ENCODE data around the gene FAT4. TPM values are rescaled to one million over a fixed set of nuclear protein-coding genes. Genes with fewer than 3 reads are reported as not detected.

FAT4 gene
- total RNA-seq, 1 donor from 2014 or later: 17.9 TPM

- TF ChIP-seq, protein P1, sequence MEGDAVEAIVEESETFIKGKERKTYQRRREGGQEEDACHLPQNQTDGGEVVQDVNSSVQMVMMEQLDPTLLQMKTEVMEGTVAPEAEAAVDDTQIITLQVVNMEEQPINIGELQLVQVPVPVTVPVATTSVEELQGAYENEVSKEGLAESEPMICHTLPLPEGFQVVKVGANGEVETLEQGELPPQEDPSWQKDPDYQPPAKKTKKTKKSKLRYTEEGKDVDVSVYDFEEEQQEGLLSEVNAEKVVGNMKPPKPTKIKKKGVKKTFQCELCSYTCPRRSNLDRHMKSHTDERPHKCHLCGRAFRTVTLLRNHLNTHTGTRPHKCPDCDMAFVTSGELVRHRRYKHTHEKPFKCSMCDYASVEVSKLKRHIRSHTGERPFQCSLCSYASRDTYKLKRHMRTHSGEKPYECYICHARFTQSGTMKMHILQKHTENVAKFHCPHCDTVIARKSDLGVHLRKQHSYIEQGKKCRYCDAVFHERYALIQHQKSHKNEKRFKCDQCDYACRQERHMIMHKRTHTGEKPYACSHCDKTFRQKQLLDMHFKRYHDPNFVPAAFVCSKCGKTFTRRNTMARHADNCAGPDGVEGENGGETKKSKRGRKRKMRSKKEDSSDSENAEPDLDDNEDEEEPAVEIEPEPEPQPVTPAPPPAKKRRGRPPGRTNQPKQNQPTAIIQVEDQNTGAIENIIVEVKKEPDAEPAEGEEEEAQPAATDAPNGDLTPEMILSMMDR (IDR thresholded peaks at IDR 0.05): peak; percentile 78
- no peak overlapping the region for H3K27ac ChIP-seq
- no peaks in the 10 kb centered on the region for H3K36me3 ChIP-seq
- peaks cover 16% of the 10 kb centered on the region for H3K4me1 ChIP-seq
- no peak overlapping the region for H3K4me3 ChIP-seq
- H3K27me3 ChIP-seq: peaks cover 17% of the 10 kb centered on the region
- intact Hi-C loops (cut with DNase I): loop anchor here (10.0 kb wide), 1 partner anchor 431 kb away; no protein-coding TSS in a partner anchor
- peak; percentile 50 for ATAC-seq
- no peaks in the 10 kb centered on the region for H3K9me3 ChIP-seq
- DNase-seq: no peak
Measured at GRCh38 chr4:125313497-125313896, 1.3 kb upstream of the FAT4 start.

DNA sequence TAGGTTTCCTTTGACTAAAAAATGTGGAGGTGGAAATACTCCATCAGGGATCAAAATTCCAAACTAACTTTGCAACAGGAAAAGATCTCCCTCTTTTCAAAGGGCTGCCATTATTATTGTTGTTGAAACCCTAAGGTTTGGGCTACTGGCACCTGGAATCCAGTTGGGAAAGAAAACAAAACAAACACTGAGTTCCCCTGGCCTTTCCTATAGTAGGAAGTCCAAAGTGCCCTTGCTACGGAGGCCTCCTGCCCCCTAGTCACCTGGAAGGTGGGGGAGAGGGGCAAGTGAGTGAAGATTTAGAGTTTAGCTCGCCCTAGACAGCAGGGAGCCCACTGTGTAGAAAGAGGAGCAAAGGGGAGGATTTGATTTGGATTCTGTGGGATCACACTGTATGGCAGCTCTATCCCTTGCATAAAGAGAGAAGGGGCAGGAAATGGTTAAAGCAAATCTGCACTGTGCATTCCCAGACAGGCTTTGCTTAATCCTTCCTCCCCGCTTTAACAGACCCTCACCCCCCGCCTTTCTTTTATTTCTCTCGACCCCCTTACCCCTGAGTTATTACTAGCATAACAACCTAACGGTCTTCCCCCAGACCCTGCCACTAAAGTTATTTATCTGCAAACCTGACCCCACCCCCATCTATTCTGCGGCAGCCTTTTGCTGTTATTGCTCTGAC, 627 bp upstream of the FAT4 start:
- intact Hi-C loops (cut with DNase I): loop anchor here (10.0 kb wide), 1 partner anchor 431 kb away; no protein-coding TSS in a partner anchor
- DNase-seq (no peak), ATAC-seq (no peak)
- H3K9me3 ChIP-seq: no peaks in the 10 kb centered on the region
- peak overlapping the region; percentile 24 for H3K27ac ChIP-seq
- H3K27me3 ChIP-seq: peaks cover 17% of the 10 kb centered on the region
- H3K4me1 ChIP-seq: peaks cover 17% of the 10 kb centered on the region
- TF ChIP-seq, protein P1 (IDR thresholded peaks at IDR 0.05): no peak
- peak overlapping the region; percentile 75 for H3K4me3 ChIP-seq
- no peaks in the 10 kb centered on the region for H3K36me3 ChIP-seq

DNA sequence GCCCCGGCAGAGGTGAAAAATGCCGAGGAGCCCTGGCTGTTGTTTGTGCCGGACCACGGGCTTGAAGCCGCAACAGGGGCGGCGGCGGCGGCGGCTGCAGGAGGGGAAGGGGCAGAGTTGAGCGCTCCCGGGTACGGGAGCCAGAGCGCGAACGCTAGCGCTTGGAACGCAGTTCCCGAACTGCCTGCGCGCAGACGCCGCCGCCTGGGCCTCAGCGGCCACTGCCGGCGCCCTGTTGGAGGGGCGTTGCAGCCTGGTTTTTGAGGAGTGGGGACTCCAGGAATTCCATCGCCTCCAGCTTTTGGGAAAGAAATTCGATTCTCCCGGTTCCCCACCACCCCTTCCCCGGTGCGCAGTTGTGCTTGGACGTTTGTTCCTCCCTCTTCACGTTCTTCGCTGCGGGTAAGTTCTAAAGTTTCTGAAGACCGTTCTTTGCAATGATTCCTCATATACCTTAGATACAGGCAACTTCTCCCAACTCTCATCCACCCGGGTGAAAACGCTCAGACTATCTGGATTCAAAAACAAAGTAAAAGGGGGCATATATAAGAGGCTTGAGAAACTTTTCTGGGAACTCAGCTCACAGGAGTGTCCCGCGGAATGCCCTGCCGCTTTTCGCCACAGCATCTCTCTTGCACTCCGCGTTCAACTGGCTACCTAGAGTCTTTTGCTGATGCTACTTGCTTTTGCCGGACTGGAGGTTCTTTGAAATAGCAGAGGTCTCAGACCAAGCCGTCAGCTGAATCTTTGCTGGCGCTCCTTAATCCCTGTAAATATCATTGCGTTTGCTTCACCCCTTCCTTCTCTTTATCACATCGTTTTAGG, 1.0 kb downstream of the FAT4 start:
- intact Hi-C loops (cut with DNase I): loop anchor here (10.0 kb wide), 1 partner anchor 429 kb away; no protein-coding TSS in a partner anchor

DNA sequence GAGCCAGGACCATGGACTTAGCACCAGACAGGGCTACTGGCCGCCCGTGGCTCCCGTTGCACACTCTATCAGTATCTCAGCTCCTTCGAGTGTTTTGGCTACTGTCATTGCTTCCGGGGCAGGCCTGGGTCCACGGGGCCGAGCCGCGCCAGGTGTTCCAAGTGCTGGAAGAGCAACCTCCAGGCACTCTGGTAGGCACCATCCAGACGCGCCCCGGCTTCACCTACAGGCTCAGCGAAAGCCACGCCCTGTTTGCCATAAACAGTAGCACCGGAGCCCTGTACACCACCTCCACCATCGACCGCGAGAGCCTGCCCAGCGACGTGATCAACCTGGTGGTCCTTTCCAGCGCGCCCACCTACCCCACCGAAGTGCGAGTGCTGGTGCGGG, 1.6 kb downstream of the FAT4 start:
- Histone ChIP-seq H3K36me3 (no peaks in the 10 kb centered on the region), H3K27ac (peak overlapping the region; percentile 85), H3K4me1 (peaks cover 17% of the 10 kb centered on the region), H3K27me3 (peaks cover 17% of the 10 kb centered on the region), H3K4me3 (peak overlapping the region; percentile 75), H3K9me3 (no peaks in the 10 kb centered on the region)
- DNase-seq: peak; percentile 74
- ATAC-seq: peak; percentile 34
- intact Hi-C loops (cut with DNase I): loop anchor here (10.0 kb wide), 1 partner anchor 428 kb away; no protein-coding TSS in a partner anchor
- TF ChIP-seq, protein P1 (IDR thresholded peaks at IDR 0.05): no peak

More for the DNA sequence above, 1.0 kb downstream of the FAT4 start:
- TF ChIP-seq, protein P1 (IDR thresholded peaks at IDR 0.05): peak; percentile 23
- peak overlapping the region; percentile 75 for H3K4me3 ChIP-seq
- H3K27ac ChIP-seq: peak overlapping the region; percentile 85
- H3K9me3 ChIP-seq: no peaks in the 10 kb centered on the region
- H3K27me3 ChIP-seq: peaks cover 17% of the 10 kb centered on the region
- DNase-seq (peak; percentile 75), ATAC-seq (peak; percentile 42)
- no peaks in the 10 kb centered on the region for H3K36me3 ChIP-seq
- peaks cover 17% of the 10 kb centered on the region for H3K4me1 ChIP-seq

- intact Hi-C loops (cut with DNase I): loop anchor here (10.0 kb wide), 1 partner anchor 428 kb away; no protein-coding TSS in a partner anchor
- peaks cover 17% of the 10 kb centered on the region for H3K27me3 ChIP-seq
- no peaks in the 10 kb centered on the region for H3K9me3 ChIP-seq
- H3K27ac ChIP-seq: peak overlapping the region; percentile 85
- H3K4me1 ChIP-seq: peaks cover 17% of the 10 kb centered on the region
- H3K36me3 ChIP-seq: no peaks in the 10 kb centered on the region
- peak; percentile 68 for DNase-seq
- H3K4me3 ChIP-seq: peak overlapping the region; percentile 75
- no peak for ATAC-seq
- TF ChIP-seq, protein P1 (IDR thresholded peaks at IDR 0.05): no peak
Measured at GRCh38 chr4:125316791-125317524, 2.2 kb downstream of the FAT4 start.

Measured in upper lobe of right lung (tissue), 1 donor.